NCI-H446 (cell line): ENCODE data around the gene GUCY1A2.

Experiments used
- DNase-seq, 2 experiments: peaks; one replicate each; lab custom pipeline; 2025; lab: John Stamatoyannopoulos, UW

The GUCY1A2 gene

GRCh38 chr11:106642331-106642730 is 375.9 kb downstream of the GUCY1A2 start:
- DNase-seq = no peak

- no peak for DNase-seq
Observed at GRCh38 chr11:106632283-106632682, 386.0 kb downstream of the GUCY1A2 start.

DNA sequence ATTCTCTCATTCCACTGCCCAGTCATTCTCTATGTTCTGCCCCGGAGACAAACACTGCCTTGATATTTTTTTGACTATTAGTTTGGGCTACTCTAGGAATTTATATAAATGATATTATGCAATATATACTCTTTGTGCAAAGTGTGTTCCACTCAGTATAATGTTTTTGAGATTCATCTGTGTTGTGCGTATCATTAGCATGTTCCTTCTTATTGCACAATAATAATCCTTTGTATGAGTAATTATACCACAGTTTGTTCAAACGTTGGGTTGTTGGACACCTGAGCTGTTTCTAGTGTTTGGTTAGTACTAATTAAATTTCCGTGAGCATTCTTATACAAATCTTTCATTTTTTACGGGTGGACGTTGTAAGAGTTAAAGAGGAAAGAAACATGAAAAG is 390.6 kb downstream of the GUCY1A2 start:
- DNase-seq = no peak

DNA sequence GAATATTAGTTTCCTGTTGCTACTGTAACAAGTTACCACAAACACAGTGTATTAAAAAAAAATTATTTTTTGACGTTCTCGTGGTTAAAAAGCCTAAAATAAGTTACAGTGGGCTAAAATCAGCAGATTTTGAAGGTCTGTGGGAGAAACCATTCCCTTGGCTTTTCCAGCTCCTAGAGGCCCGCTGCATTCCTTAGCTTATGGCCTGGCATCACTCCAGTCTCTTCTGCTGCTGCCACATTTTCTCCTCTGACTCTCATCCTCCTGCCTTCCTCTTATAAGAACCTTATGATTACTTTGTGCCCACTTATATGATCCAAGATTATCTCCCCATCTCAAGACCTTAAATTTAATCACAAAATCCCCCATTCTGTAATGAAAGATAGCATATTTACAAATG is 392.7 kb downstream of the GUCY1A2 start:
- no peak for DNase-seq

GRCh38 chr11:106624377-106624776 is 393.9 kb downstream of the GUCY1A2 start:
- no peak for DNase-seq
